Measurements from ENCODE around the gene ABHD10.

DNA sequence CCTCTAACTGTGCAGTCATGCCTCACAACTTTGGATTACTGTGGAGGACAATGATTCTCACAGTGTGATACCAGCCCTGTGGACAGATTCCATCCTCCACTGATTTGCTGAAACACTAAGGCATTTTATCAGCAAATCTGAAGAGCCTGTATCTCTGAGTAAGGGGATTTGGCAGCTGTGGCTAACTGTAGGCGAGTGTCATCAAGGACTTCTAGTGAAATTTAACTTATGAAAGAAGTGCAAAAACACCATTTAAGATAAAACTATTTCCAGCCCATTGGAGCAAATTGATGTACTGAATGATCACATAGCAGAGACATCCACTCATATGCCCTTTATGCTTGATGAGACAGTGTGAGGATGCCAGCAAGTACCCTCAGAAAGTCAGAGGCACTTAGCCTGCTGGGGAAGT lies 41.9 kb downstream of the ABHD10 start:
- TF ChIP-seq, protein P1, sequence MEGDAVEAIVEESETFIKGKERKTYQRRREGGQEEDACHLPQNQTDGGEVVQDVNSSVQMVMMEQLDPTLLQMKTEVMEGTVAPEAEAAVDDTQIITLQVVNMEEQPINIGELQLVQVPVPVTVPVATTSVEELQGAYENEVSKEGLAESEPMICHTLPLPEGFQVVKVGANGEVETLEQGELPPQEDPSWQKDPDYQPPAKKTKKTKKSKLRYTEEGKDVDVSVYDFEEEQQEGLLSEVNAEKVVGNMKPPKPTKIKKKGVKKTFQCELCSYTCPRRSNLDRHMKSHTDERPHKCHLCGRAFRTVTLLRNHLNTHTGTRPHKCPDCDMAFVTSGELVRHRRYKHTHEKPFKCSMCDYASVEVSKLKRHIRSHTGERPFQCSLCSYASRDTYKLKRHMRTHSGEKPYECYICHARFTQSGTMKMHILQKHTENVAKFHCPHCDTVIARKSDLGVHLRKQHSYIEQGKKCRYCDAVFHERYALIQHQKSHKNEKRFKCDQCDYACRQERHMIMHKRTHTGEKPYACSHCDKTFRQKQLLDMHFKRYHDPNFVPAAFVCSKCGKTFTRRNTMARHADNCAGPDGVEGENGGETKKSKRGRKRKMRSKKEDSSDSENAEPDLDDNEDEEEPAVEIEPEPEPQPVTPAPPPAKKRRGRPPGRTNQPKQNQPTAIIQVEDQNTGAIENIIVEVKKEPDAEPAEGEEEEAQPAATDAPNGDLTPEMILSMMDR (IDR thresholded peaks at IDR 0.05 in 2 of 3, conservative IDR thresholded peaks at IDR 0.05 in 1 of 3; ENCODE audit: control insufficient read depth in 2 of 3, extremely low read depth in 1 of 3, insufficient read depth in 1 of 3, low read depth in 3 of 3, low read length in 3 of 3) = no peak
- TF ChIP-seq MTA3 (IDR thresholded peaks at IDR 0.05; ENCODE audit: borderline replicate concordance, low read length) (no peak), SUZ12 (IDR thresholded peaks at IDR 0.05; ENCODE audit: unreplicated experiment) (no peak), SIN3A (IDR thresholded peaks at IDR 0.05; ENCODE audit: low read depth, low read length) (no peak), BHLHE40 (IDR thresholded peaks at IDR 0.05; ENCODE audit: borderline replicate concordance in 1 of 2, low read depth in 2 of 2, low read length in 1 of 2) (no peak), ZZZ3 (IDR thresholded peaks at IDR 0.05; ENCODE audit: control insufficient read depth, insufficient read length, low read depth) (no peak), JUND (IDR thresholded peaks at IDR 0.05; ENCODE audit: low read depth, low read length) (no peak), EZH2 (IDR thresholded peaks at IDR 0.05; ENCODE audit: borderline replicate concordance, control insufficient read depth, low read depth, low read length) (no peak), NFYB (IDR thresholded peaks at IDR 0.05; ENCODE audit: insufficient read depth, low read depth, low read length) (no peak), HDAC6 (IDR thresholded peaks at IDR 0.05; ENCODE audit: unreplicated experiment) (no peak), POLR2AphosphoS2 (IDR thresholded peaks at IDR 0.05; ENCODE audit: low read depth, low read length) (no peak), POLR2AphosphoS5 (IDR thresholded peaks at IDR 0.05; ENCODE audit: low read length) (no peak)
- TF ChIP-seq, protein P2, sequence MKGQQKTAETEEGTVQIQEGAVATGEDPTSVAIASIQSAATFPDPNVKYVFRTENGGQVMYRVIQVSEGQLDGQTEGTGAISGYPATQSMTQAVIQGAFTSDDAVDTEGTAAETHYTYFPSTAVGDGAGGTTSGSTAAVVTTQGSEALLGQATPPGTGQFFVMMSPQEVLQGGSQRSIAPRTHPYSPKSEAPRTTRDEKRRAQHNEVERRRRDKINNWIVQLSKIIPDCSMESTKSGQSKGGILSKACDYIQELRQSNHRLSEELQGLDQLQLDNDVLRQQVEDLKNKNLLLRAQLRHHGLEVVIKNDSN (IDR thresholded peaks at IDR 0.05; ENCODE audit: borderline replicate concordance, extremely low read length, insufficient read depth, low read depth, low read length) = no peak

Data from GM12878 (cell line).